Endodermal cell (in vitro differentiated cells): Measurements from ENCODE around the gene HEPHL1. TPM values are rescaled to one million over a fixed set of nuclear protein-coding genes. Genes with fewer than 3 reads are reported as not detected.

Experiments used
- DNase-seq: peaks from one replicate; pipeline ENCODE4 v3.0.0-alpha.2; 2017
- H3K27ac ChIP-seq: 2 replicates; pipeline ENCODE4 v1.5.1; 2013; ENCODE audit warnings: mild to moderate bottlenecking, low read depth, low read length, moderate library complexity
- H3K27me3 ChIP-seq: 2 replicates; pipeline ENCODE4 v1.6.1; 2013; ENCODE audit warnings: mild to moderate bottlenecking, low read length, moderate library complexity; ENCODE audit not compliant: insufficient read depth, control insufficient read depth, poor library complexity, severe bottlenecking
- H3K36me3 ChIP-seq: 2 replicates; pipeline ENCODE4 v1.7.0; 2013; ENCODE audit warnings: mild to moderate bottlenecking, low read length, moderate library complexity; ENCODE audit not compliant: control insufficient read depth, insufficient read depth
- H3K4me1 ChIP-seq: one replicate; pipeline ENCODE4 v1.7.0; 2013; ENCODE audit warnings: low read length; ENCODE audit not compliant: control insufficient read depth, insufficient read depth
- H3K4me3 ChIP-seq: 2 replicates; pipeline ENCODE4 v1.5.1; 2013; ENCODE audit warnings: mild to moderate bottlenecking, low read length, moderate library complexity
- H3K9ac ChIP-seq: 2 replicates; pipeline ENCODE4 v1.6.1; 2013; ENCODE audit warnings: mild to moderate bottlenecking, low read length, moderate library complexity; ENCODE audit not compliant: poor library complexity, severe bottlenecking; ENCODE audit errors: extremely low read depth
- H3K9me3 ChIP-seq: 2 replicates; pipeline ENCODE4 v1.6.1; 2013; ENCODE audit warnings: mild to moderate bottlenecking, low read length, moderate library complexity; ENCODE audit not compliant: control insufficient read depth
- H3K27ac Mint-ChIP-seq: 2 replicates; pipeline ENCODE4 v1.8.0; 2020; ENCODE audit warnings: mixed read lengths
- H3K27me3 Mint-ChIP-seq: 2 replicates; pipeline ENCODE4 v1.8.0; 2021; ENCODE audit warnings: mild to moderate bottlenecking, mixed read lengths; ENCODE audit not compliant: insufficient read depth
- H3K36me3 Mint-ChIP-seq: 2 replicates; pipeline ENCODE4 v1.8.0; 2020; ENCODE audit warnings: low read depth, mixed read lengths
- H3K4me1 Mint-ChIP-seq: 2 replicates; pipeline ENCODE4 v1.8.0; 2020; ENCODE audit warnings: mixed read lengths
- H3K4me3 Mint-ChIP-seq: 2 replicates; pipeline ENCODE4 v1.8.0; 2020; ENCODE audit warnings: mild to moderate bottlenecking, moderate library complexity, mixed read lengths
- H3K9me3 Mint-ChIP-seq: 2 replicates; pipeline ENCODE4 v1.8.0; 2020; ENCODE audit warnings: mild to moderate bottlenecking, mixed read lengths
- CTCF ChIP-seq: fragments of 200-600 bp; sonication (generic); conservative IDR thresholded peaks from 2 replicates; pipeline ENCODE4 v1.5.0; 2021; ENCODE audit warnings: antibody characterized with exemption, mild to moderate bottlenecking
- WGBS, 2 experiments: methylation state at CpG; one replicate each; pipeline versions ENCODE4 v1.1.5 to v1.1.7; 2013; ENCODE audit warnings: missing lambda C conversion rate in 2 of 2, mixed read lengths in 1 of 2; ENCODE audit not compliant: insufficient coverage in 1 of 2, insufficient read length in 1 of 2; 5-methylcytosine and 5-hydroxymethylcytosine counted together
- total RNA-seq, 2 donors: library from RNA; stranded (reverse); fragmentation: NEBNext Ultra II Directional in 1 of 2; extraction: Animal tissue kit (Norgen Biotek cat#: 25700) in 1 of 2; gene quantifications; 2 replicates in 1 of 2; 3 replicates in 1 of 2; pipeline ENCODE4 v1.2.1, GENCODE V29; 2021

Gene HEPHL1
- total RNA-seq, 2 donors from 2014 or later: not detected

- Histone ChIP-seq H3K4me1 (peaks cover 12% of the 10 kb centered on the region), H3K9me3 (no peaks in the 10 kb centered on the region), H3K9ac (no peak overlapping the region), H3K27me3 (no peaks in the 10 kb centered on the region), H3K4me3 (no peak overlapping the region), H3K27ac (no peak overlapping the region), H3K36me3 (peaks cover 17% of the 10 kb centered on the region)
- H3K4me1 Mint-ChIP-seq: peaks cover 34% of the 10 kb centered on the region
- TF ChIP-seq CTCF: no peak
- H3K4me3 Mint-ChIP-seq: no peak overlapping the region
- H3K36me3 Mint-ChIP-seq: peaks cover 15% of the 10 kb centered on the region
- 83 to 92% methylated on average over 1 to 4 of the region's 4 CpGs for WGBS, 2 experiments
- DNase-seq: no peak
- no peak overlapping the region for H3K27ac Mint-ChIP-seq
- H3K27me3 Mint-ChIP-seq: no peaks in the 10 kb centered on the region
- no peaks in the 10 kb centered on the region for H3K9me3 Mint-ChIP-seq
Observed at GRCh38 chr11:94150704-94151685, 129.8 kb downstream of the HEPHL1 start.

- Mint-ChIP-seq H3K27me3 (no peaks in the 10 kb centered on the region), H3K4me3 (no peak overlapping the region), H3K4me1 (peaks cover 34% of the 10 kb centered on the region), H3K9me3 (peaks cover 4% of the 10 kb centered on the region), H3K27ac (peak overlapping the region; percentile 40), H3K36me3 (peaks cover 22% of the 10 kb centered on the region)
- Histone ChIP-seq H3K27me3 (no peaks in the 10 kb centered on the region), H3K4me3 (no peak overlapping the region), H3K27ac (no peak overlapping the region), H3K9ac (no peak overlapping the region), H3K4me1 (peaks cover 12% of the 10 kb centered on the region), H3K9me3 (no peaks in the 10 kb centered on the region), H3K36me3 (peaks cover 23% of the 10 kb centered on the region)
- peak; percentile 74 for DNase-seq
- 78 to 100% methylated on average over 1 to 5 of the region's 6 CpGs for WGBS, 2 experiments
- no peak for TF ChIP-seq CTCF
Observed at GRCh38 chr11:94151903-94152677, 130.9 kb downstream of the HEPHL1 start.

- peaks cover 12% of the 10 kb centered on the region for H3K4me1 ChIP-seq
- peaks cover 34% of the 10 kb centered on the region for H3K4me1 Mint-ChIP-seq
- peak overlapping the region; percentile 40 for H3K27ac Mint-ChIP-seq
Observed at GRCh38 chr11:94152678-94153065, 131.5 kb downstream of the HEPHL1 start.

More at GRCh38 chr11:94152678-94153065, 131.5 kb downstream of the HEPHL1 start:
- Histone ChIP-seq H3K36me3 (peaks cover 23% of the 10 kb centered on the region), H3K27ac (no peak overlapping the region), H3K9ac (no peak overlapping the region), H3K4me3 (no peak overlapping the region), H3K27me3 (no peaks in the 10 kb centered on the region), H3K9me3 (no peaks in the 10 kb centered on the region)
- WGBS, 2 experiments: 95 to 97% methylated on average over 4 to 6 of the region's 6 CpGs
- H3K9me3 Mint-ChIP-seq: peaks cover 7% of the 10 kb centered on the region
- H3K27me3 Mint-ChIP-seq: no peaks in the 10 kb centered on the region
- TF ChIP-seq CTCF: no peak
- DNase-seq: no peak
- no peak overlapping the region for H3K4me3 Mint-ChIP-seq
- H3K36me3 Mint-ChIP-seq: peaks cover 27% of the 10 kb centered on the region
